ENCODE data around the gene TAF8.

- TF ChIP-seq, protein P1, sequence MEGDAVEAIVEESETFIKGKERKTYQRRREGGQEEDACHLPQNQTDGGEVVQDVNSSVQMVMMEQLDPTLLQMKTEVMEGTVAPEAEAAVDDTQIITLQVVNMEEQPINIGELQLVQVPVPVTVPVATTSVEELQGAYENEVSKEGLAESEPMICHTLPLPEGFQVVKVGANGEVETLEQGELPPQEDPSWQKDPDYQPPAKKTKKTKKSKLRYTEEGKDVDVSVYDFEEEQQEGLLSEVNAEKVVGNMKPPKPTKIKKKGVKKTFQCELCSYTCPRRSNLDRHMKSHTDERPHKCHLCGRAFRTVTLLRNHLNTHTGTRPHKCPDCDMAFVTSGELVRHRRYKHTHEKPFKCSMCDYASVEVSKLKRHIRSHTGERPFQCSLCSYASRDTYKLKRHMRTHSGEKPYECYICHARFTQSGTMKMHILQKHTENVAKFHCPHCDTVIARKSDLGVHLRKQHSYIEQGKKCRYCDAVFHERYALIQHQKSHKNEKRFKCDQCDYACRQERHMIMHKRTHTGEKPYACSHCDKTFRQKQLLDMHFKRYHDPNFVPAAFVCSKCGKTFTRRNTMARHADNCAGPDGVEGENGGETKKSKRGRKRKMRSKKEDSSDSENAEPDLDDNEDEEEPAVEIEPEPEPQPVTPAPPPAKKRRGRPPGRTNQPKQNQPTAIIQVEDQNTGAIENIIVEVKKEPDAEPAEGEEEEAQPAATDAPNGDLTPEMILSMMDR (IDR thresholded peaks at IDR 0.05; ENCODE audit: low read length), result no peak
- no peak for TF ChIP-seq EZH2phosphoT487 (IDR thresholded peaks at IDR 0.05; ENCODE audit: low read length)
- TF ChIP-seq EZH2 (optimal IDR thresholded peaks at IDR 0.05; ENCODE audit: low read depth, low read length), result no peak
Observed at GRCh38 chr6:42084889-42085288, 34.6 kb downstream of the TAF8 start.

Measured in MM.1S (cell line).